HepG2 (cell line): Measurements from ENCODE around the gene CASKIN1. TPM values are rescaled to one million over a fixed set of nuclear protein-coding genes. Genes with fewer than 3 reads are reported as not detected.

Experiments used
- ATAC-seq: fragments of 200-7000 bp; cut with Tn5 transposase; 3 replicates; pipeline ENCODE4 v1.9.1; 2020; ENCODE audit warnings: mild to moderate bottlenecking, moderate library complexity
- BruUV-seq: library from RNA; stranded (reverse); fragments of 400-500 nt; replicated peaks from 2 replicates; lab custom pipeline; 2021; lab: Mats Ljungman, UMichigan
- CTCF ChIA-PET: fragments of 300-600 bp; formaldehyde crosslinking; extraction: SDS; loops from one replicate; lab custom pipeline; 2021; ENCODE audit warnings: low total read pairs, inconsistent platforms, low intra/inter-chr PET ratio; lab: Yijun Ruan, JAX
- POLR2A ChIA-PET: fragments of 350-600 bp; sonication (Branson Sonifier 250); formaldehyde crosslinking; loops from one replicate; lab custom pipeline; 2020; ENCODE audit warnings: antibody characterized with exemption, inconsistent platforms; lab: Yijun Ruan, JAX
- DNase-seq: peaks from one replicate; pipeline ENCODE4 v3.0.0-alpha.2; 2015; ENCODE audit warnings: low spot score
- FAIRE-seq: peaks from 3 replicates; lab custom pipeline; 2011; peaks lifted over from hg19 to GRCh38; lab: Jason Lieb, UNC
- H2AFZ ChIP-seq: one replicate; pipeline ENCODE4 v1.6.1; 2011; ENCODE audit warnings: low read length, inconsistent platforms
- H3K27ac ChIP-seq: fragments of 300-600 bp; 3 replicates; pipeline ENCODE4 v1.8.0; 2011; ENCODE audit warnings: mixed run types, mild to moderate bottlenecking, mixed read lengths, low read length, inconsistent platforms; ENCODE audit not compliant: insufficient read depth; ENCODE audit errors: extremely low read length
- H3K27me3 ChIP-seq, 2 experiments: fragments of 200-600 bp in 1 of 2; 2 replicates in 1 of 2; 3 replicates in 1 of 2; pipeline versions ENCODE4 v1.6.0 to v1.8.0; 2011; ENCODE audit warnings: low read length in 2 of 2, mild to moderate bottlenecking in 2 of 2, moderate library complexity in 2 of 2, inconsistent platforms in 1 of 2; ENCODE audit not compliant: insufficient read depth in 2 of 2, control insufficient read depth in 1 of 2
- H3K36me3 ChIP-seq, 2 experiments: fragments of 200-600 bp in 1 of 2; replicated peaks in 1 of 2; 2 replicates in 1 of 2; 3 replicates in 1 of 2; pipeline versions ENCODE4 v1.5.1 to v1.8.0; 2011; ENCODE audit warnings: low read length in 2 of 2, inconsistent platforms in 1 of 2; ENCODE audit not compliant: insufficient read depth in 2 of 2, control insufficient read depth in 1 of 2
- H3K4me1 ChIP-seq: 2 replicates; pipeline ENCODE4 v1.5.1; 2012; ENCODE audit warnings: low read length, inconsistent platforms; ENCODE audit not compliant: insufficient read depth
- H3K4me2 ChIP-seq: 2 replicates; pipeline ENCODE4 v1.6.0; 2011; ENCODE audit warnings: low read depth, low read length, inconsistent platforms
- H3K4me3 ChIP-seq, 3 experiments: fragments of 200-600 bp in 1 of 3; sonication (generic), shearing (Covaris generic) in 1 of 3; replicated peaks in 1 of 3; 2 replicates each; pipeline ENCODE4 v1.5.1; 2011 to 2016; ENCODE audit warnings: low read length in 3 of 3, inconsistent platforms in 2 of 3, low read depth in 2 of 3, mild to moderate bottlenecking in 2 of 3, control low read depth in 1 of 3, mixed read lengths in 1 of 3; ENCODE audit not compliant: insufficient read depth in 1 of 3
- H3K79me2 ChIP-seq: one replicate; pipeline ENCODE4 v1.6.1; 2011; ENCODE audit warnings: low read length, inconsistent platforms; ENCODE audit not compliant: insufficient read depth
- H3K9ac ChIP-seq: 2 replicates; pipeline ENCODE4 v1.6.0; 2011; ENCODE audit warnings: mild to moderate bottlenecking, low read depth, low read length, inconsistent platforms; ENCODE audit not compliant: insufficient read depth
- H3K9me3 ChIP-seq: 2 replicates; pipeline ENCODE4 v1.5.1; 2012; ENCODE audit warnings: mild to moderate bottlenecking, low read length
- H4K20me1 ChIP-seq: 2 replicates; pipeline ENCODE4 v1.6.0; 2011; ENCODE audit warnings: inconsistent platforms, mild to moderate bottlenecking, low read length, moderate library complexity; ENCODE audit not compliant: insufficient read depth
- HOXD1 ChIP-seq: sonication (generic); formaldehyde crosslinking; IDR thresholded peaks from 2 replicates; pipeline ENCODE4 v1.5.0; 2020; ENCODE audit warnings: missing genetic modification reagents
- RBFOX2 ChIP-seq: fragments of 200-400 bp; formaldehyde crosslinking; IDR thresholded peaks from 2 replicates; pipeline ENCODE4 v1.6.1; 2017; ENCODE audit warnings: low read depth, mild to moderate bottlenecking, low read length
- SMARCC2 ChIP-seq: fragments of 450-650 bp; IDR thresholded peaks from 2 replicates; pipeline ENCODE4 v1.6.1; 2017; ENCODE audit warnings: antibody characterized with exemption, mild to moderate bottlenecking
- ZNF432 ChIP-seq: sonication (generic); formaldehyde crosslinking; IDR thresholded peaks from 2 replicates; pipeline ENCODE4 v1.5.0; 2020; ENCODE audit warnings: missing genetic modification reagents, mild to moderate bottlenecking, borderline replicate concordance
- WGBS: methylation state at CpG from one replicate; pipeline ENCODE4 v1.1.6; 2017; ENCODE audit warnings: low lambda C conversion rate; 5-methylcytosine and 5-hydroxymethylcytosine counted together
- in situ Hi-C: cut with HindIII; loops from 2 replicates; pipeline ENCODE4 v1.10.0; 2017; ENCODE audit warnings: low pct_unique_long_range_greater_than_20kb; ENCODE audit not compliant: extremely low pct_ligation_motif_present
- intact Hi-C: fragments of 100-400 bp; cut with micrococcal nuclease; formaldehyde crosslinking; loops from one replicate; pipeline ENCODE4 v1.10.0; 2022; ENCODE audit not compliant: unreplicated experiment
- polyA plus RNA-seq, 8 experiments: library from polyadenylated mRNA; depleted of rRNA in 3 of 8; stranded (reverse) in 7 of 8; unstranded in 1 of 8; fragments of >200 nt; fragmentation: Illumina TruSeq in 4 of 8; extraction: Trizol in 4 of 8; gene quantifications; 2 replicates each; pipeline versions ENCODE4 v1.2.1 to v1.2.3, GENCODE V29; 2011 to 2016; ENCODE audit warnings: low read depth in 4 of 8, missing spikeins in 1 of 8, mixed read lengths in 1 of 8; ENCODE audit not compliant: insufficient read depth in 1 of 8
- total RNA-seq, 5 experiments: library from RNA; depleted of rRNA; stranded (reverse); fragments of >200 nt; fragmentation: Illumina TruSeq; extraction: Trizol; gene quantifications; 2 replicates each; pipeline ENCODE4 v1.2.3, GENCODE V29; 2016; ENCODE audit warnings: low read depth in 1 of 5
- TF ChIP-seq, protein P1 (sequence below), 2 experiments: sonication (generic) in 1 of 2; formaldehyde crosslinking in 1 of 2; IDR thresholded peaks; 2 replicates each; pipeline versions ENCODE4 v1.4.0 to v1.6.1; 2016 to 2020; ENCODE audit warnings: borderline replicate concordance in 1 of 2, low read depth in 1 of 2, mild to moderate bottlenecking in 1 of 2, missing genetic modification reagents in 1 of 2

Gene CASKIN1
- total and polyA plus RNA-seq, 2 of the 13 experiments (the other 11 are each of a cell fraction or from before 2014, with no cell fraction given): 1.2 to 2.2 TPM

DNA sequence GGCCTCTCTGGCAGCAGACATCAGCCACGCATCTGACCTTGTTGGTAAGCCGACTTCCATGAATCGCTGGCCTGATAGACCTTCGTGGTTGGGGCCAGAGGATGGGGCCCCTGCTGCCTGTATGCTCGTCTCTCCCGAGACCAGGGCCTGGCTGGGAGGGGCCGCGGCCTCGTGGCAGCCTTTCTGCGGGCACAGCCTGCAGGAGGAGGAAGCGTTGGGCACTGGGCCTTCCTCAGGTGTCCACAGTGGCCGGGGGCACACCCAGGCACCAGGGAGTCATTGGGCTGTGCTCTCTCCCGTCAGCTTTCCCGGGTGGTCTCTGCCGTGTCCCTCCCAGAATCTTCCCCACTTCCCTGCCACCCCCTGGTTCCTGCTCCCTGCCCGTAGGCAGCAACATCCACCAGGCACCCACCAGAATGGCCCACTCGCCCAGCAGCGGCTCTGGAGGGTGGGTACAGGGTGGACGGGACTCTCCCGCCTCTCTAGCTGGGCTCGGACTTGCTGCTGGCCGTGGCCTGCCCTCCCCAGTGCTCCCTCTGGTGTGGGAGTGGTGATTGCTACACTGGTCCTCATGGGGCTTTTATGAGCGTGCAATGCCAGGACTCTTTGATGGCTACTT is 33.3 kb upstream of the CASKIN1 start:
- no peak overlapping the region for H3K27ac ChIP-seq
- peaks cover 23 to 43% of the 10 kb centered on the region in 2 experiments; a peak in 4 of 5 replicates for H3K36me3 ChIP-seq
- no peak overlapping the region for H3K9ac ChIP-seq
- H3K4me3 ChIP-seq: no peak overlapping the region
- peaks cover 24% of the 10 kb centered on the region for H3K4me1 ChIP-seq
- ATAC-seq (no peak), FAIRE-seq (no peak), DNase-seq (no peak)
- intact Hi-C loops (no loop called here), in situ Hi-C loops (no loop called here)
- WGBS: 97% methylated on average over 15 of the region's 23 CpGs
- POLR2A ChIA-PET: no interaction called here
- no peaks in the 10 kb centered on the region for H3K9me3 ChIP-seq
- H2AFZ ChIP-seq: no peak overlapping the region
- no TSS peak for BruUV-seq
- CTCF ChIA-PET: no interaction called here
- TF ChIP-seq SMARCC2: no peak
- peak; percentile 17; the same call in 1 of the 2 replicates for TF ChIP-seq RBFOX2
- peaks cover 7% of the 10 kb centered on the region for H3K79me2 ChIP-seq
- no peaks in the 10 kb centered on the region for H3K27me3 ChIP-seq
- no peak overlapping the region for H3K4me2 ChIP-seq
- H4K20me1 ChIP-seq: peaks cover 11% of the 10 kb centered on the region

DNA sequence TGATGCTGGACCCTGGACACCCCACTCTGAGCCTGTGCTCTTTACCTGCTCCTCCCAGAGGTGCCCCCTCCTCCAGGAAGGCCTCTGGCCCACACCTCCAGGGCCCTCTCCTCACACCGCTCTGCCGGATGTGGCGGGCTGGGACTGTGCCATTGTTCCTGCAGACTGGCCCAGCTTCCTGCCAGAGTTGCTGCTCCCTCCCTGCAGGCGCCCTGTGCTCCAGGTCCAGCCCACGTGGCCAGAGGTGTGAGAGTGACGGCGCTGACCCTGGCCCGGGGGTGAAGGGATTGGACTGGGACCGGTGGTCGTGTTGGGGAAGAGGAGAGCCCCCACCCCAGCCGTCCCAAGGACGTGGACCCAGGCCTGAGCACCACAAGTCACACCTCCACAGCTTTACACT is 32.7 kb upstream of the CASKIN1 start:
- no peaks in the 10 kb centered on the region for H3K9me3 ChIP-seq
- ChIA-PET CTCF (no interaction called here), POLR2A (no interaction called here)
- H3K4me1 ChIP-seq: peaks cover 30% of the 10 kb centered on the region
- no peak overlapping the region for H3K4me3 ChIP-seq
- 94% methylated on average over 11 of the region's 12 CpGs for WGBS
- TF ChIP-seq HOXD1 (CRISPR knock-in tag): no peak
- TF ChIP-seq ZNF432 (CRISPR knock-in tag): no peak
- TF ChIP-seq, protein P1, sequence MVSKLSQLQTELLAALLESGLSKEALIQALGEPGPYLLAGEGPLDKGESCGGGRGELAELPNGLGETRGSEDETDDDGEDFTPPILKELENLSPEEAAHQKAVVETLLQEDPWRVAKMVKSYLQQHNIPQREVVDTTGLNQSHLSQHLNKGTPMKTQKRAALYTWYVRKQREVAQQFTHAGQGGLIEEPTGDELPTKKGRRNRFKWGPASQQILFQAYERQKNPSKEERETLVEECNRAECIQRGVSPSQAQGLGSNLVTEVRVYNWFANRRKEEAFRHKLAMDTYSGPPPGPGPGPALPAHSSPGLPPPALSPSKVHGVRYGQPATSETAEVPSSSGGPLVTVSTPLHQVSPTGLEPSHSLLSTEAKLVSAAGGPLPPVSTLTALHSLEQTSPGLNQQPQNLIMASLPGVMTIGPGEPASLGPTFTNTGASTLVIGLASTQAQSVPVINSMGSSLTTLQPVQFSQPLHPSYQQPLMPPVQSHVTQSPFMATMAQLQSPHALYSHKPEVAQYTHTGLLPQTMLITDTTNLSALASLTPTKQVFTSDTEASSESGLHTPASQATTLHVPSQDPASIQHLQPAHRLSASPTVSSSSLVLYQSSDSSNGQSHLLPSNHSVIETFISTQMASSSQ (IDR thresholded peaks at IDR 0.05; ENCODE audit: low read depth): no peak
- TF ChIP-seq, protein P1 (CRISPR knock-in tag; IDR thresholded peaks at IDR 0.05; ENCODE audit: borderline replicate concordance): no peak
- TF ChIP-seq, all 625 proteins: peak for 0
- Histone ChIP-seq H3K79me2 (peaks cover 12% of the 10 kb centered on the region), H3K27ac (no peak overlapping the region), H3K9ac (no peak overlapping the region), H3K27me3 (no peaks in the 10 kb centered on the region), H4K20me1 (peaks cover 11% of the 10 kb centered on the region), H3K36me3 (peaks cover 23 to 43% of the 10 kb centered on the region in 2 experiments; a peak in 4 of 5 replicates), H2AFZ (no peak overlapping the region), H3K4me2 (no peak overlapping the region)
- in situ Hi-C loops (no loop called here), intact Hi-C loops (no loop called here)
- DNase-seq (no peak), ATAC-seq (no peak), FAIRE-seq (no peak)
- BruUV-seq: no TSS peak
